Breast epithelium (tissue), 3 donors: Measurements from ENCODE around the gene CFAP20DC.

Experiments used
- POLR2A ChIP-seq: fragments of 450-650 bp; IDR thresholded peaks from one replicate; pipeline ENCODE4 v1.6.1; 2016; ENCODE audit warnings: antibody characterized with exemption, mild to moderate bottlenecking, moderate library complexity
- POLR2AphosphoS5 ChIP-seq, 3 donors: sonication (generic); formaldehyde crosslinking; IDR thresholded peaks; one replicate each; pipeline ENCODE4 v1.6.1; 2017; ENCODE audit warnings: antibody characterized with exemption in 3 of 3
- TF ChIP-seq, protein P1 (sequence below), 3 donors: fragments of 450-650 bp; IDR thresholded peaks; one replicate each; pipeline ENCODE4 v1.5.1; 2016 to 2017; ENCODE audit warnings: antibody characterized with exemption in 3 of 3, mild to moderate bottlenecking in 3 of 3, moderate library complexity in 3 of 3

DNA sequence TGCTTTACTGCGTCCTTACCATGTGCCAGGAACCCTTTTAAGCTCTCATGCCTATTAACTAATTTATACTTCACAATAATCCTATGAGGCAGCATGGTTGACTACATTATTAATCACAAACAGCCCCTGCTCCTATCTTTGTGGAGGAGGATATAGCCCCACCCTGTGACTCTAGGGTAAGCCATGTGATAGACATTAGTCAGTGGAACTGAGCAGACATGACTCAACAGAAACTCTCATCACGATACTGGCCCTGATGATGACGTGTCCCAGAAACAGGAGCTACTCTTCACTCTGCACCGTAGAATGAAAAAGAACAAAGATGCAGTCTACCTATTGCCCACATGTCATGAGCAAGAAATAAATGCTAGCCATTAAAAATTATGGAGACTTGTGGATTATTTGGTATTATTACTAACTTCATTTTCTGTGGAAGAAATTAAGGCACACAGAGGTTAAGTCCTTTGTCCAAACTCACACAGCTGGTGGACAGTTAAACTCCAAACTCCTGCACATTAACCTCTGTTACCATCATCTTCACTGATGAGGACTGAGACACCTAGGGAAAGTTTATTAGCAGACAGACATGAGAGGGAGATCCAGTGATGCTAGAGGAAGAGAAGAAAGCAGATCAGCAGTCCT lies 51.2 kb downstream of the CFAP20DC start:
- TF ChIP-seq, protein P1, sequence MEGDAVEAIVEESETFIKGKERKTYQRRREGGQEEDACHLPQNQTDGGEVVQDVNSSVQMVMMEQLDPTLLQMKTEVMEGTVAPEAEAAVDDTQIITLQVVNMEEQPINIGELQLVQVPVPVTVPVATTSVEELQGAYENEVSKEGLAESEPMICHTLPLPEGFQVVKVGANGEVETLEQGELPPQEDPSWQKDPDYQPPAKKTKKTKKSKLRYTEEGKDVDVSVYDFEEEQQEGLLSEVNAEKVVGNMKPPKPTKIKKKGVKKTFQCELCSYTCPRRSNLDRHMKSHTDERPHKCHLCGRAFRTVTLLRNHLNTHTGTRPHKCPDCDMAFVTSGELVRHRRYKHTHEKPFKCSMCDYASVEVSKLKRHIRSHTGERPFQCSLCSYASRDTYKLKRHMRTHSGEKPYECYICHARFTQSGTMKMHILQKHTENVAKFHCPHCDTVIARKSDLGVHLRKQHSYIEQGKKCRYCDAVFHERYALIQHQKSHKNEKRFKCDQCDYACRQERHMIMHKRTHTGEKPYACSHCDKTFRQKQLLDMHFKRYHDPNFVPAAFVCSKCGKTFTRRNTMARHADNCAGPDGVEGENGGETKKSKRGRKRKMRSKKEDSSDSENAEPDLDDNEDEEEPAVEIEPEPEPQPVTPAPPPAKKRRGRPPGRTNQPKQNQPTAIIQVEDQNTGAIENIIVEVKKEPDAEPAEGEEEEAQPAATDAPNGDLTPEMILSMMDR (IDR thresholded peaks at IDR 0.05), result no peak
- TF ChIP-seq POLR2AphosphoS5 (IDR thresholded peaks at IDR 0.05) (no peak), POLR2A (no peak)
